Heart right ventricle (tissue), 16 donors: ENCODE measurements around the gene KLHDC3. TPM values are rescaled to one million over a fixed set of nuclear protein-coding genes. Genes with fewer than 3 reads are reported as not detected.

Experiments
- ATAC-seq, 8 donors: fragments of 200-7000 bp; cut with Tn5 transposase; one replicate each; pipeline ENCODE4 v1.9.1; 2020; ENCODE audit warnings: mild to moderate bottlenecking in 8 of 8, moderate library complexity in 8 of 8, moderate number of reproducible peaks in 1 of 8
- DNase-seq, 2 donors: peaks; one replicate each; pipeline ENCODE4 v3.0.0-alpha.2; 2020
- H3K27ac ChIP-seq, 10 donors: fragments of 200-600 bp; sonication (generic) in 2 of 10; one replicate each; pipeline versions ENCODE4 v1.5.0 to v1.8.0; 2020 to 2022; ENCODE audit warnings: mild to moderate bottlenecking in 3 of 10
- H3K27me3 ChIP-seq, 7 donors: fragments of 200-600 bp; one replicate each; pipeline ENCODE4 v1.8.0; 2021 to 2022; ENCODE audit warnings: mild to moderate bottlenecking in 2 of 7
- H3K36me3 ChIP-seq, 9 donors: fragments of 200-600 bp; sonication (generic) in 1 of 9; one replicate each; pipeline versions ENCODE4 v1.5.0 to v1.8.0; 2020 to 2022; ENCODE audit warnings: mild to moderate bottlenecking in 2 of 9
- H3K4me1 ChIP-seq, 9 donors: fragments of 200-600 bp; sonication (generic) in 1 of 9; one replicate each; pipeline versions ENCODE4 v1.5.0 to v1.8.0; 2020 to 2022; ENCODE audit warnings: mild to moderate bottlenecking in 4 of 9
- H3K4me3 ChIP-seq, 10 donors: fragments of 200-600 bp; sonication (generic) in 2 of 10; one replicate each; pipeline versions ENCODE4 v1.5.0 to v1.8.0; 2020 to 2022; ENCODE audit warnings: mild to moderate bottlenecking in 7 of 10, moderate library complexity in 2 of 10
- H3K9me3 ChIP-seq, 11 donors: fragments of 200-600 bp in 10 of 11; sonication (generic) in 2 of 11; one replicate each; pipeline versions ENCODE4 v1.5.0 to v1.8.0; 2013 to 2022; ENCODE audit warnings: mild to moderate bottlenecking in 2 of 11, control low read depth in 1 of 11, moderate library complexity in 1 of 11
- CTCF ChIP-seq, 9 donors: fragments of 200-600 bp; sonication (generic) in 2 of 9; IDR thresholded peaks; one replicate each; pipeline versions ENCODE4 v1.5.0 to v1.8.0; 2021 to 2022; ENCODE audit warnings: antibody characterized with exemption in 9 of 9, mild to moderate bottlenecking in 5 of 9, moderate library complexity in 1 of 9
- WGBS, 2 donors: extraction: QIAGEN DNeasy Blood & Tissue Kit; methylation state at CpG; one replicate each; pipeline ENCODE4 v1.1.7; 2013; ENCODE audit warnings: inconsistent platforms in 1 of 2; 5-methylcytosine and 5-hydroxymethylcytosine counted together
- intact Hi-C, 10 donors: fragments of 100-400 bp; cut with DNase I; formaldehyde crosslinking; loops; one replicate each; pipeline versions ENCODE4 v1.11.1 to v1.14.2; 2022
- polyA plus RNA-seq, 2 donors: library from polyadenylated mRNA; stranded (reverse); fragments of 200-250 nt; gene quantifications; one replicate each; pipeline ENCODE4 v1.2.3, GENCODE V29; 2013
- total RNA-seq, 10 donors: library from RNA; stranded (reverse); fragmentation: NEBNext Ultra II Directional in 3 of 10; extraction: Animal tissue kit (Norgen Biotek cat#: 25700) in 3 of 10; gene quantifications; one replicate each; pipeline versions ENCODE4 v1.2.1 to v1.2.4, GENCODE V29; 2021 to 2023
- donor health status: Arrhythmogenic right ventricular cardiomyopathy.
- donor health status: ischemic (EF 13 %, LVEDD 7.1; RV severe dilation, severe dysfunction).
- donor health status: healthy with polysubstance abuse.
- donor health status: DM: no; HTN: yes; CAD: no.
- donor health status: DM: no; HTN: no; CAD: no.
- donor health status: ischemic (EF 25% LVEDD 6.9; RV normal size, moderate dysfunction).
- donor health status: ischemic (EF 25% LVEDD 5.7; RV mildly dilated, moderate dysfunction).
- donor health status: healthy.
- donor health status: DM: yes; HTN: yes; CAD: no.
- donor health status: Ischemic cardiomyopathy.
- donor health status: ischemic (EF 35%, LVEDD 5.7; RV mildly dilated, moderate dysfunction).
- donor health status: nonischemic (EF 11% LVEDD 7.7; RV severe dilation, severe dysfunction).
- donor health status: DM: yes; HTN: yes; CAD: no.
- donor health status: PGD.
- donor health status: ischemic (EF 29% LVEDD 5.4; RV normal size, mild dysfunction).
- donor health status: nonischemic (EF 23%, LVEDD 6.1; RV moderate dilation, normal function).

The KLHDC3 gene
- total and polyA plus RNA-seq, 12 donors, result 78.2 to 165 (median 92.0) TPM

DNA sequence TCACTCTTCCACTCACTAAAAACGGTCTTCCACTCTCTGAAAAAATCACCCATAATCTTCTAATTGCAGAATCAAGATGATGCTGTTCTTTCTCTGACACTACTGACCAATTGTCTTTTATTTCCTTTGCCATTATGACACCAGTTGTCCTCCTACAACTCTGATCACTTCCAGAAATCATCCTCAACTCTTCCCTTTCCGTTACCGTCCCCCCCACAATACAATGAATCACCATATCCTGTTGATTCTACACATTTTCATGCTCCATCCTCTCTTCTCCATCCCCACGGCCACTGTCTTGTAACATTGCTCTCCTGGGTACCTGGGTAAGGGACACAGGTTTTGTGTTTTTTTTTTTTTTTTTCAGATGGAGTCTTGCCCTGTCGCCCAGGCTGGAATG, 32.2 kb upstream of the KLHDC3 start:
- no peak overlapping the region for H3K27ac ChIP-seq
- H3K9me3 ChIP-seq, result no peaks in the 10 kb centered on the region
- H3K36me3 ChIP-seq, result peaks cover 0 to 2% (median 0%) of the 10 kb centered on the region in 9 donors
- peaks cover 15 to 56% (median 47%) of the 10 kb centered on the region in 9 donors for H3K4me1 ChIP-seq
- H3K4me3 ChIP-seq, result no peak overlapping the region
- no peak for TF ChIP-seq CTCF (IDR thresholded peaks at IDR 0.05)
- no peak for DNase-seq
- no peak for ATAC-seq
- 85 to 88% methylated on average over 5 of the region's 5 CpGs for WGBS, 2 donors
- H3K27me3 ChIP-seq, result no peaks in the 10 kb centered on the region
- intact Hi-C loops, result no loop called here

- H3K36me3 ChIP-seq, result peaks cover 0 to 18% (median 2%) of the 10 kb centered on the region in 9 donors
- H3K27me3 ChIP-seq, result no peaks in the 10 kb centered on the region
- peak within 1 kb of the TSS; percentile 59 to 94 (median 88) for H3K27ac ChIP-seq
- no peak for TF ChIP-seq CTCF (IDR thresholded peaks at IDR 0.05)
- H3K9me3 ChIP-seq, result no peaks in the 10 kb centered on the region
- 0% methylated on average over 50 to 59 of the region's 59 CpGs for WGBS, 2 donors
- peaks cover 11 to 62% (median 53%) of the 10 kb centered on the region in 9 donors for H3K4me1 ChIP-seq
- peak; percentile 94 to 99 for DNase-seq
- intact Hi-C loops, result no loop called here
- peak; percentile 96 to 98 (median 97) for ATAC-seq
- H3K4me3 ChIP-seq, result peak within 1 kb of the TSS; percentile 73 to 95 (median 86)
Measured at GRCh38 chr6:42984001-42984923, 29.8 kb upstream of the KLHDC3 start, which contains the start of gene PPP2R5D. PPP2R5D (plus strand) TSS chr6:42984570; CDS start chr6:42984678, 108 bp downstream.

GRCh38 chr6:42984924-42985475, 29.0 kb upstream of the KLHDC3 start:
- TF ChIP-seq CTCF (IDR thresholded peaks at IDR 0.05), result no peak
- Histone ChIP-seq H3K4me3 (peak overlapping the region; percentile 73 to 95 (median 86)), H3K4me1 (peaks cover 11 to 54% (median 46%) of the 10 kb centered on the region in 9 donors), H3K27me3 (no peaks in the 10 kb centered on the region), H3K9me3 (no peaks in the 10 kb centered on the region), H3K27ac (peak overlapping the region in 9 of 10 donors; percentile 85 to 94 (median 88)), H3K36me3 (peaks cover 0 to 25% (median 8%) of the 10 kb centered on the region in 9 donors)
- 11% methylated on average over 13 of the region's 13 CpGs for WGBS, 2 donors
- peak in 1 of 2 donors; percentile 29 for DNase-seq
- intact Hi-C loops, result no loop called here
- peak in 5 of 8 donors; percentile 1 to 6 (median 4) for ATAC-seq
